ENCODE measurements around the gene TRIO.

TRIO gene

DNA sequence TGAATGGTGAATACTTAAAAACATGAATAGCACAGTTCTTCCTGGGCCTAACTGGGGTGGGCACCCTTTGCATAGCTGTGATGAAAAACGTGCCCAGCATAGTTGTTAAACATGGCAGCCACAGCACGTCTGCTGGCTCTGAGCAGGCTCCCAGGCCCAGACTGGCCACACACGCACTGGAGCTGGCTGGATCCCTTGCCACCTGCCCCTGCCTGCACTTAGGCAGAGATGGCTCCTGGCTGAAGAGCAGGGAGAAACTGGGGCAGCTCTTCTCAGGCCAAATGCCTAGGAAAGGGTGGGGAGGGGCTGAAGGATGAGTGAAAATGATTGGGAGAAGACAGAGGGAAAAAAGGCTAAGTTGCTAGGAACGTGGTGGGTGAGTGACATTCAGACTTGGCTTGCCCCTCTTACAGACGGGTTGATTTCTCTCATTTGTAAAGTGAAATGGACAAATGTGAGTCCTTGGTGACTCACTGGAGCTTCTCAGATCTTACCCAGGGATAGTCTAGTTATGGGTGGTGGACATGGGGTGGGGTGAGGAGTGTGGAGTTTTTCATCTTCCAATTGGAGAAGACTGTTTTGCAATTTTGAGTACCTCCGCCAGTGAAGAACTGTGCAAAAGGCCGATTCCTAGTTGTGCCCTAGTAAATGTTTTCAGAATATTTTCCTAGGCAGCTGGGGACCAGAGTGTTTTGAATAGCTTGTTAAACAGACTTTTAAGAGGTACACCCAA, 42.4 kb downstream of the TRIO start:
- H3K36me3 ChIP-seq: no peaks in the 10 kb centered on the region
- TF ChIP-seq, protein P1, sequence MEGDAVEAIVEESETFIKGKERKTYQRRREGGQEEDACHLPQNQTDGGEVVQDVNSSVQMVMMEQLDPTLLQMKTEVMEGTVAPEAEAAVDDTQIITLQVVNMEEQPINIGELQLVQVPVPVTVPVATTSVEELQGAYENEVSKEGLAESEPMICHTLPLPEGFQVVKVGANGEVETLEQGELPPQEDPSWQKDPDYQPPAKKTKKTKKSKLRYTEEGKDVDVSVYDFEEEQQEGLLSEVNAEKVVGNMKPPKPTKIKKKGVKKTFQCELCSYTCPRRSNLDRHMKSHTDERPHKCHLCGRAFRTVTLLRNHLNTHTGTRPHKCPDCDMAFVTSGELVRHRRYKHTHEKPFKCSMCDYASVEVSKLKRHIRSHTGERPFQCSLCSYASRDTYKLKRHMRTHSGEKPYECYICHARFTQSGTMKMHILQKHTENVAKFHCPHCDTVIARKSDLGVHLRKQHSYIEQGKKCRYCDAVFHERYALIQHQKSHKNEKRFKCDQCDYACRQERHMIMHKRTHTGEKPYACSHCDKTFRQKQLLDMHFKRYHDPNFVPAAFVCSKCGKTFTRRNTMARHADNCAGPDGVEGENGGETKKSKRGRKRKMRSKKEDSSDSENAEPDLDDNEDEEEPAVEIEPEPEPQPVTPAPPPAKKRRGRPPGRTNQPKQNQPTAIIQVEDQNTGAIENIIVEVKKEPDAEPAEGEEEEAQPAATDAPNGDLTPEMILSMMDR (IDR thresholded peaks at IDR 0.05): no peak
- no peak overlapping the region for H3K27ac ChIP-seq
- peaks cover 4 to 8% of the 10 kb centered on the region in 2 experiments for H3K4me1 ChIP-seq (ENCODE audit: control insufficient read depth in 1 of 2, insufficient read depth in 1 of 2, low read depth in 1 of 2, low read length in 1 of 2)
- H3K4me3 ChIP-seq (ENCODE audit: low read depth in 1 of 2, low read length in 1 of 2): no peak overlapping the region
- no peaks in the 10 kb centered on the region for H3K9me3 ChIP-seq
- H3K27me3 ChIP-seq: no peaks in the 10 kb centered on the region

DNA sequence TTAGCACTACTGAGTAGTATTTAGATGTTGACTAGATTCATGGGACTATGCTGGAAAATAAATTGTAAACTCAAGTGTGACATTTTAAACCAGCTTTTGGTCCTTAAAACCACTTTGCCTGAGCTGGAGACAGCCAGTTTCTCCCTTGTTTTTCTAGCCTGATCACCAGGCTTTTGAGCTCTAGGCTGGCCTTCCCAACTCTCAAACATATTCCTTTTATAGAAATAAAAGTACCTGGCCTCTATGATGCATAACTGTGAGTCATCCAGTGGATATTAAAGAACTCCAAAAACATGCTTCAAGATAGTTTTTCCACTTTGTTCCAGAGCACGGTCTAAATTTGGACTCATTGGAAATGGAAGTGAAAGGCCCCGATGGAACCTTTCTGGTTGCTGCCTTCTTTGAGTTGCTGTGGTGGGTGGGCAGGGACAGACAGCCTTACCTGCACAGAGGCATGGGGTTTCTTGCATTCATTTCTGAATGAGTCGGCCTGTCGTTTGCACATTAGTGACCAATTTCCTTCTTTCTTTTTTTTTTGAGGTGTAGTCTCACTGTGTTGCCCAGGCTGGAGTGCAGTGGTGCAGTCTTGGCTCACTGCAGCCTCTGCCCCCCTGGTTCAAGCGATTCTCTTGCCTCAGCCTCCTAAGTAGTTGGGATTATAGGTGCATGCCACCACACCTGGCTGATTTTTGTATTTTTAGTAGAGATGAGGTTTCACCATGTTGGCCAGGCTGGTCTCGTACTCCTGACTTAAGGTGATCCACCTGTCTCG, 43.1 kb downstream of the TRIO start:
- TF ChIP-seq, protein P1 (IDR thresholded peaks at IDR 0.05): no peak
- Histone ChIP-seq H3K36me3 (no peaks in the 10 kb centered on the region), H3K4me3 (ENCODE audit: low read depth in 1 of 2, low read length in 1 of 2) (no peak overlapping the region), H3K4me1 (ENCODE audit: control insufficient read depth in 1 of 2, insufficient read depth in 1 of 2, low read depth in 1 of 2, low read length in 1 of 2) (peaks cover 4 to 8% of the 10 kb centered on the region in 2 experiments), H3K27ac (no peak overlapping the region), H3K9me3 (no peaks in the 10 kb centered on the region), H3K27me3 (no peaks in the 10 kb centered on the region)

DNA sequence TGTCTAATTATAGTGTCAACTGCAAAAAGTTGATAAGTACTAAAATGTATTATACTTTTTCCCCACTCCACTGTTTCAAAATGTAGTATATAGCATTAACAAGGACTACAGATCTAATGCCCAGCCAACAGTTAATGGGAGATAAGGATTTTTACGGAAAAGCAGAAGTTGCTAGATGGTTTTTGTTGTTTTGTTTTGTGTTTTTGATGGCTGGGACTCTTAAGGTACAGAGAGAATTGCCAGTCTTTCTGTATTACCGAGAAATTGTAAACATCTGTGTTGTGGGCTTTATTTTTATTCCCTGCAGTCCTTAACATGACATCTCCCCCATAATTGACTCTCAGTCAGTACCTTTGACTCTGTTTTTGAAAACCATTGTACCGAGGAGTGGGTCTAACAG, 44.0 kb downstream of the TRIO start:
- H3K9me3 ChIP-seq: no peaks in the 10 kb centered on the region
- no peaks in the 10 kb centered on the region for H3K27me3 ChIP-seq
- peaks cover 4 to 8% of the 10 kb centered on the region in 2 experiments for H3K4me1 ChIP-seq (ENCODE audit: control insufficient read depth in 1 of 2, insufficient read depth in 1 of 2, low read depth in 1 of 2, low read length in 1 of 2)
- H3K27ac ChIP-seq: no peak overlapping the region
- TF ChIP-seq, protein P1 (IDR thresholded peaks at IDR 0.05): no peak
- H3K36me3 ChIP-seq: no peaks in the 10 kb centered on the region
- no peak overlapping the region for H3K4me3 ChIP-seq (ENCODE audit: low read depth in 1 of 2, low read length in 1 of 2)

DNA sequence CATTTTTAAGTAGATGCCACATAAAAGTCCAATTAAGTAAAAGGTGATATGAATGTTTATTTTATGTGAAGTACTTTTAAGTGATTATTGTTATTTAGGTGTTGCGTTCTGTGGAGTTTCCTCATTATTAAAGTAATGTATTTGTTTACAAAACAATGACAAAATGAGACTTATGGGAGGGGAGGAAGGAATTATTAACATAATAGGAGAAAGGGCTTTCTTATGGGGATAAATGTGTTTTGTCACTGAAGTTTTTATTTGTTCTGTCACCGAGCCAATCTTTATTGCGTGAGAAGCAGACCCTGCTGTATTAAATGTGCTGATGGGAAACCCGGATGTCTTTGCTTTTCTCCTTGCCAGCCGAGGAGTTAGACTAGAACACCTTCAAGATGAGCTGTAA, 44.5 kb downstream of the TRIO start:
- no peaks in the 10 kb centered on the region for H3K36me3 ChIP-seq
- no peaks in the 10 kb centered on the region for H3K9me3 ChIP-seq
- no peaks in the 10 kb centered on the region for H3K27me3 ChIP-seq
- no peak overlapping the region for H3K27ac ChIP-seq
- TF ChIP-seq, protein P1 (IDR thresholded peaks at IDR 0.05): no peak
- no peak overlapping the region for H3K4me3 ChIP-seq (ENCODE audit: low read depth in 1 of 2, low read length in 1 of 2)
- H3K4me1 ChIP-seq (ENCODE audit: control insufficient read depth in 1 of 2, insufficient read depth in 1 of 2, low read depth in 1 of 2, low read length in 1 of 2): peaks cover 4 to 8% of the 10 kb centered on the region in 2 experiments

DNA sequence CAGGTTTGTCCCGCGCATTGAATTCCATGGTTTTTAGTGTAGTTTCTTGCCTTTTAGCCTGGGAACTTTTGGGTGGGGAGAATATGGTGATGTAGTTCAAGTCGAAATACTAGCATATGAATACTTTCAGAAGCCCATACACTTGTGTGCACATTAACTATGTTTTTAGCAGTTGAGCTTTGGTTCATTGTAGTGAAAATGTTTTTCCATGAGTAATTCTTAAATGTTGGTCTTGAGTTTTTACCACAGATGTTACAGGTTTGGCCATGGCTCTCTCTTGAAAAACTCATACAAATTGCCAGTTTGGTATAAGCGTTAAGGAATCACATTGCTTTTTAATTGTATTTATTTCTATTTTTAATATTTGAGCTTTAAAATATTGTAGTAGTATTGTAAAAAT, 45.6 kb downstream of the TRIO start:
- Histone ChIP-seq H3K9me3 (no peaks in the 10 kb centered on the region), H3K4me1 (ENCODE audit: control insufficient read depth in 1 of 2, insufficient read depth in 1 of 2, low read depth in 1 of 2, low read length in 1 of 2) (peaks cover 4 to 8% of the 10 kb centered on the region in 2 experiments), H3K4me3 (ENCODE audit: low read depth in 1 of 2, low read length in 1 of 2) (no peak overlapping the region), H3K36me3 (no peaks in the 10 kb centered on the region), H3K27me3 (no peaks in the 10 kb centered on the region), H3K27ac (no peak overlapping the region)
- TF ChIP-seq, protein P1 (IDR thresholded peaks at IDR 0.05): no peak

Measured in neutrophil (primary cell).